ENCODE results near the gene PLCG1. TPM values are rescaled to one million over a fixed set of nuclear protein-coding genes. Genes with fewer than 3 reads are reported as not detected.
"Not testable (repeated sequence)": the region's sequence is repeated elsewhere in the genome, so short reads cannot be mapped to it uniquely, and the experiment has no call there.

The PLCG1 gene
- polyA plus RNA-seq, 1 donor (not counting 4 experiments of a cell fraction or from before 2014, with no cell fraction given) = 41.5 TPM

GRCh38 chr20:41126719-41127118 lies 10.6 kb upstream of the PLCG1 start:
- dilution Hi-C loops (cut with MboI; ENCODE audit: extremely low pct_ligation_motif_present, low sequenced_read_pairs) = no loop called here
- no peaks in the 10 kb centered on the region for H3K79me2 ChIP-seq (ENCODE audit: control insufficient read depth, insufficient read depth, low read length)
- FAIRE-seq (no peak), DNase-seq (ENCODE audit: low read depth, low spot score) (no peak)
- H3K27ac ChIP-seq (ENCODE audit: control insufficient read depth, insufficient read depth, low read length) = no peak overlapping the region
- H3K4me3 ChIP-seq (ENCODE audit: control insufficient read depth in 2 of 3, extremely low read depth in 1 of 3, insufficient read depth in 2 of 3, low read depth in 1 of 3, low read length in 3 of 3) = no peak overlapping the region
- H3K9me3 ChIP-seq (ENCODE audit: control insufficient read depth, low read depth, low read length) = no peaks in the 10 kb centered on the region
- H3K9ac ChIP-seq (ENCODE audit: control insufficient read depth, extremely low read depth, insufficient read depth, low read length) = no peak overlapping the region
- no peaks in the 10 kb centered on the region for H3K4me1 ChIP-seq (ENCODE audit: control insufficient read depth, extremely low read depth, insufficient read depth, low read length)
- no peak overlapping the region for H2AFZ ChIP-seq (ENCODE audit: control insufficient read depth, low read length)
- H3K36me3 ChIP-seq (ENCODE audit: control insufficient read depth in 2 of 2, extremely low read depth in 1 of 2, insufficient read depth in 2 of 2, low read length in 2 of 2) = peaks cover 31 to 36% of the 10 kb centered on the region in 2 experiments
- no peak overlapping the region for H3K4me2 ChIP-seq (ENCODE audit: control insufficient read depth, extremely low read depth, insufficient read depth, low read depth, low read length)
- no peak for TF ChIP-seq EZH2 (IDR thresholded peaks at IDR 0.05; ENCODE audit: low read length)
- no peak for TF ChIP-seq CTCF (optimal IDR thresholded peaks at IDR 0.05 in 1 of 3, IDR thresholded peaks at IDR 0.05 in 1 of 3, conservative IDR thresholded peaks at IDR 0.05 in 1 of 3; ENCODE audit: extremely low read depth in 1 of 3, insufficient read depth in 2 of 3, low read length in 3 of 3)
- no peaks in the 10 kb centered on the region for H3K27me3 ChIP-seq (ENCODE audit: control insufficient read depth, extremely low read depth, insufficient read depth, low read length)
- no peaks in the 10 kb centered on the region for H3K9me1 ChIP-seq (ENCODE audit: control insufficient read depth, extremely low read depth, insufficient read depth, low read length)
- no peaks in the 10 kb centered on the region for H4K20me1 ChIP-seq (ENCODE audit: control insufficient read depth, extremely low read depth, insufficient read depth, low read length)

GRCh38 chr20:41128317-41128716 lies 9.0 kb upstream of the PLCG1 start:
- dilution Hi-C loops (cut with MboI; ENCODE audit: extremely low pct_ligation_motif_present, low sequenced_read_pairs) = not testable (repeated sequence)

More at GRCh38 chr20:41128317-41128716, 9.0 kb upstream of the PLCG1 start:
- not testable (repeated sequence) for H3K4me1 ChIP-seq (ENCODE audit: control insufficient read depth, extremely low read depth, insufficient read depth, low read length); H3K27me3 ChIP-seq (ENCODE audit: control insufficient read depth, extremely low read depth, insufficient read depth, low read length); H2AFZ ChIP-seq (ENCODE audit: control insufficient read depth, low read length); H3K4me3 ChIP-seq (ENCODE audit: control insufficient read depth in 2 of 3, extremely low read depth in 1 of 3, insufficient read depth in 2 of 3, low read depth in 1 of 3, low read length in 3 of 3); H3K79me2 ChIP-seq (ENCODE audit: control insufficient read depth, insufficient read depth, low read length); H4K20me1 ChIP-seq (ENCODE audit: control insufficient read depth, extremely low read depth, insufficient read depth, low read length); DNase-seq (ENCODE audit: low read depth, low spot score); FAIRE-seq; H3K4me2 ChIP-seq (ENCODE audit: control insufficient read depth, extremely low read depth, insufficient read depth, low read depth, low read length); H3K9ac ChIP-seq (ENCODE audit: control insufficient read depth, extremely low read depth, insufficient read depth, low read length); H3K27ac ChIP-seq (ENCODE audit: control insufficient read depth, insufficient read depth, low read length); H3K9me3 ChIP-seq (ENCODE audit: control insufficient read depth, low read depth, low read length); H3K9me1 ChIP-seq (ENCODE audit: control insufficient read depth, extremely low read depth, insufficient read depth, low read length)
- H3K36me3 ChIP-seq (ENCODE audit: control insufficient read depth in 2 of 2, extremely low read depth in 1 of 2, insufficient read depth in 2 of 2, low read length in 2 of 2) = peaks cover 18 to 22% of the 10 kb centered on the region in 2 experiments
